CD14-positive monocyte (primary cell): ENCODE measurements around the gene RPL31. TPM values are rescaled to one million over a fixed set of nuclear protein-coding genes. Genes with fewer than 3 reads are reported as not detected.
A peak's percentile ranks its signal among the peaks of the same experiment; 100 is the strongest.

Experiments used
- DNase-seq, 3 donors: peaks; one replicate each; pipeline ENCODE4 v3.0.0-alpha.2; 2011 to 2022
- H2AFZ ChIP-seq: 2 replicates; pipeline ENCODE4 v1.6.0; 2012; ENCODE audit warnings: mild to moderate bottlenecking, low read depth, low read length, inconsistent platforms; ENCODE audit not compliant: insufficient read depth, poor library complexity, severe bottlenecking
- H3K27ac ChIP-seq, 2 donors: 1 replicate in 1 of 2; 2 replicates in 1 of 2; pipeline ENCODE4 v1.5.1; 2012 to 2013; ENCODE audit warnings: low read length in 2 of 2, control low read depth in 1 of 2, inconsistent platforms in 1 of 2, low read depth in 1 of 2, mild to moderate bottlenecking in 1 of 2
- H3K27me3 ChIP-seq, 2 donors: one replicate each; pipeline versions ENCODE4 v1.6.0 to v1.6.1; 2011 to 2013; ENCODE audit warnings: low read length in 2 of 2; ENCODE audit not compliant: control insufficient read depth in 2 of 2, insufficient read depth in 2 of 2
- H3K36me3 ChIP-seq, 2 donors: replicated peaks in 1 of 2; 1 replicate in 1 of 2; 2 replicates in 1 of 2; pipeline versions ENCODE4 v1.5.1 to v1.6.1; 2012 to 2013; ENCODE audit warnings: low read length in 2 of 2, control low read depth in 1 of 2, inconsistent platforms in 1 of 2, mild to moderate bottlenecking in 1 of 2; ENCODE audit not compliant: insufficient read depth in 2 of 2, control insufficient read depth in 1 of 2
- H3K4me1 ChIP-seq, 2 donors: 1 replicate in 1 of 2; 2 replicates in 1 of 2; pipeline versions ENCODE4 v1.5.1 to v1.6.1; 2012 to 2013; ENCODE audit warnings: low read length in 2 of 2, control low read depth in 1 of 2, inconsistent platforms in 1 of 2, mild to moderate bottlenecking in 1 of 2, moderate library complexity in 1 of 2; ENCODE audit not compliant: insufficient read depth in 2 of 2, control insufficient read depth in 1 of 2
- H3K4me2 ChIP-seq: replicated peaks from 2 replicates; pipeline ENCODE3; 2012; ENCODE audit warnings: low read length, moderate library complexity, mild to moderate bottlenecking; ENCODE audit not compliant: poor library complexity, severe bottlenecking; ENCODE audit errors: extremely low read depth
- H3K4me3 ChIP-seq, 3 experiments: fragments of 200-600 bp in 1 of 3; sonication (generic) in 1 of 3; replicated peaks in 1 of 3; 1 replicate in 2 of 3; 2 replicates in 1 of 3; pipeline ENCODE4 v1.5.1; 2011 to 2013; ENCODE audit warnings: low read length in 3 of 3, mild to moderate bottlenecking in 3 of 3, control low read depth in 2 of 3, low read depth in 2 of 3, inconsistent platforms in 1 of 3, moderate library complexity in 1 of 3
- H3K79me2 ChIP-seq: 2 replicates; pipeline ENCODE4 v1.6.0; 2012; ENCODE audit warnings: mild to moderate bottlenecking, control low read depth, inconsistent platforms, low read length, moderate library complexity; ENCODE audit not compliant: insufficient read depth
- H3K9ac ChIP-seq: 2 replicates; pipeline ENCODE4 v1.6.0; 2017; ENCODE audit warnings: low read length, mild to moderate bottlenecking; ENCODE audit not compliant: insufficient read depth, poor library complexity, severe bottlenecking
- H3K9me3 ChIP-seq, 2 donors: replicated peaks in 1 of 2; 1 replicate in 1 of 2; 2 replicates in 1 of 2; pipeline versions ENCODE4 v1.5.1 to v1.6.1; 2012 to 2013; ENCODE audit warnings: low read length in 2 of 2, control low read depth in 1 of 2; ENCODE audit not compliant: control insufficient read depth in 1 of 2, insufficient read depth in 1 of 2
- H4K20me1 ChIP-seq: 2 replicates; pipeline ENCODE4 v1.6.0; 2012; ENCODE audit warnings: mild to moderate bottlenecking, low read length, control low read depth, moderate library complexity; ENCODE audit not compliant: insufficient read depth
- H3K27ac Mint-ChIP-seq, 7 donors: one replicate each; pipeline ENCODE4 v1.8.0; 2020; ENCODE audit warnings: mild to moderate bottlenecking in 7 of 7, mixed read lengths in 7 of 7, moderate library complexity in 6 of 7, inconsistent platforms in 2 of 7
- H3K27me3 Mint-ChIP-seq, 3 donors: one replicate each; pipeline ENCODE4 v1.8.0; 2021 to 2022; ENCODE audit warnings: low read depth in 3 of 3, mild to moderate bottlenecking in 3 of 3, mixed read lengths in 3 of 3, moderate library complexity in 3 of 3, inconsistent platforms in 1 of 3
- H3K36me3 Mint-ChIP-seq, 2 donors: one replicate each; pipeline ENCODE4 v1.8.0; 2020; ENCODE audit warnings: mixed read lengths in 2 of 2, inconsistent platforms in 1 of 2, mild to moderate bottlenecking in 1 of 2
- H3K4me1 Mint-ChIP-seq: one replicate; pipeline ENCODE4 v1.8.0; 2020; ENCODE audit warnings: mild to moderate bottlenecking, mixed read lengths
- H3K4me3 Mint-ChIP-seq, 2 donors: one replicate each; pipeline ENCODE4 v1.8.0; 2020; ENCODE audit warnings: mild to moderate bottlenecking in 2 of 2, mixed read lengths in 2 of 2, moderate library complexity in 1 of 2
- H3K9me3 Mint-ChIP-seq, 7 donors: one replicate each; pipeline ENCODE4 v1.8.0; 2020 to 2022; ENCODE audit warnings: mixed read lengths in 7 of 7, mild to moderate bottlenecking in 6 of 7, moderate library complexity in 6 of 7, inconsistent platforms in 2 of 7
- CTCF ChIP-seq: fragments of 200-600 bp; IDR thresholded peaks from one replicate; pipeline ENCODE4 v1.8.0; 2022; ENCODE audit warnings: antibody characterized with exemption, mild to moderate bottlenecking
- WGBS: methylation state at CpG from one replicate; pipeline ENCODE4 v1.1.5; 2013; ENCODE audit warnings: missing lambda C conversion rate; ENCODE audit not compliant: insufficient coverage; 5-methylcytosine and 5-hydroxymethylcytosine counted together
- intact Hi-C, 2 donors: fragments of 100-400 bp; cut with micrococcal nuclease; formaldehyde crosslinking; loops; one replicate each; pipeline versions ENCODE4 v1.15.0 to v1.15.1; 2023
- polyA plus RNA-seq, 3 donors: library from polyadenylated mRNA; depleted of rRNA in 1 of 3; unstranded in 2 of 3; stranded (reverse) in 1 of 3; fragments of 300-500 nt in 2 of 3; fragments of >200 nt in 1 of 3; fragmentation: Illumina TruSeq in 2 of 3; gene quantifications; 1 replicate in 2 of 3; 2 replicates in 1 of 3; pipeline ENCODE4 v1.2.3, GENCODE V29; 2012 to 2021

The RPL31 gene
- polyA plus RNA-seq, 3 donors: 1,537 to 2,299 (median 1,998) TPM

- Mint-ChIP-seq H3K4me3 (no peak overlapping the region), H3K9me3 (no peaks in the 10 kb centered on the region), H3K27me3 (peaks cover 3 to 4% (median 3%) of the 10 kb centered on the region in 3 donors), H3K36me3 (no peaks in the 10 kb centered on the region), H3K4me1 (peaks cover 7% of the 10 kb centered on the region), H3K27ac (no peak overlapping the region)
- H2AFZ ChIP-seq: no peak overlapping the region
- no peaks in the 10 kb centered on the region for H4K20me1 ChIP-seq
- H3K27me3 ChIP-seq: no peaks in the 10 kb centered on the region
- H3K4me1 ChIP-seq: peaks cover 0 to 5% of the 10 kb centered on the region in 2 donors
- H3K4me2 ChIP-seq: no peak overlapping the region
- no peak for TF ChIP-seq CTCF
- no peaks in the 10 kb centered on the region for H3K79me2 ChIP-seq
- intact Hi-C loops: no loop called here
- H3K9me3 ChIP-seq: no peaks in the 10 kb centered on the region
- WGBS: 94% methylated on average over 5 of the region's 5 CpGs
- no peak for DNase-seq
- no peak overlapping the region for H3K4me3 ChIP-seq
- H3K9ac ChIP-seq: no peak overlapping the region
- H3K27ac ChIP-seq: no peak overlapping the region
- H3K36me3 ChIP-seq: no peaks in the 10 kb centered on the region
Measured at GRCh38 chr2:100991404-100991773, 10.7 kb upstream of the RPL31 start.

- Mint-ChIP-seq H3K27ac (peak overlapping the region in 1 of 7 donors; percentile 6), H3K36me3 (no peaks in the 10 kb centered on the region), H3K4me3 (peak overlapping the region; percentile 54 to 56), H3K9me3 (no peaks in the 10 kb centered on the region), H3K4me1 (peaks cover 7% of the 10 kb centered on the region), H3K27me3 (peaks cover 3 to 4% (median 3%) of the 10 kb centered on the region in 3 donors)
- intact Hi-C loops: no loop called here
- 40% methylated on average over 5 of the region's 6 CpGs for WGBS
- Histone ChIP-seq H3K4me1 (peaks cover 0 to 5% of the 10 kb centered on the region in 2 donors), H2AFZ (peak overlapping the region; percentile 54), H3K36me3 (no peaks in the 10 kb centered on the region), H3K27me3 (no peaks in the 10 kb centered on the region), H3K4me2 (no peak overlapping the region), H3K4me3 (peak overlapping the region in 1 of 3 experiments; percentile 24), H3K79me2 (no peaks in the 10 kb centered on the region), H3K9me3 (no peaks in the 10 kb centered on the region), H3K9ac (no peak overlapping the region), H4K20me1 (no peaks in the 10 kb centered on the region), H3K27ac (no peak overlapping the region)
- DNase-seq: peak in 2 of 3 donors; percentile 25 to 47
- TF ChIP-seq CTCF: no peak
Measured at GRCh38 chr2:100992262-100992661, 9.8 kb upstream of the RPL31 start.
